Aorta (tissue), 5 donors: ENCODE results near the gene QPCT. TPM values are rescaled to one million over a fixed set of nuclear protein-coding genes. Genes with fewer than 3 reads are reported as not detected.

ENCODE experiments used
- ATAC-seq: fragments of 200-7000 bp; cut with Tn5 transposase; one replicate; pipeline ENCODE4 v1.9.1; 2022; ENCODE audit warnings: moderate library complexity; ENCODE audit not compliant: low FRiP score
- DNase-seq, 2 donors: peaks; one replicate each; pipeline ENCODE4 v3.0.0-alpha.2; 2020
- H3K27ac ChIP-seq, 2 donors: one replicate each; pipeline ENCODE4 v1.5.1; 2013; ENCODE audit warnings: low read length in 2 of 2, mild to moderate bottlenecking in 2 of 2, moderate library complexity in 2 of 2, control low read depth in 1 of 2, inconsistent platforms in 1 of 2, low read depth in 1 of 2
- H3K27me3 ChIP-seq, 2 donors: one replicate each; pipeline ENCODE4 v1.6.1; 2013; ENCODE audit warnings: control low read depth in 1 of 2, low read length in 1 of 2, mild to moderate bottlenecking in 1 of 2, moderate library complexity in 1 of 2; ENCODE audit not compliant: insufficient read depth in 2 of 2, control insufficient read depth in 1 of 2
- H3K36me3 ChIP-seq, 2 donors: one replicate each; pipeline ENCODE4 v1.6.1; 2013; ENCODE audit warnings: control low read depth in 1 of 2, low read length in 1 of 2, mild to moderate bottlenecking in 1 of 2; ENCODE audit not compliant: insufficient read depth in 2 of 2, control insufficient read depth in 1 of 2
- H3K4me1 ChIP-seq, 2 donors: one replicate each; pipeline ENCODE4 v1.6.1; 2013; ENCODE audit warnings: low read length in 2 of 2, control low read depth in 1 of 2, mild to moderate bottlenecking in 1 of 2, moderate library complexity in 1 of 2; ENCODE audit not compliant: insufficient read depth in 2 of 2, control insufficient read depth in 1 of 2
- H3K4me3 ChIP-seq, 2 donors: one replicate each; pipeline ENCODE4 v1.5.1; 2013; ENCODE audit warnings: low read length in 2 of 2, control low read depth in 1 of 2, mild to moderate bottlenecking in 1 of 2
- H3K9me3 ChIP-seq: one replicate; pipeline ENCODE4 v1.6.1; 2013; ENCODE audit warnings: mild to moderate bottlenecking, low read length; ENCODE audit not compliant: control insufficient read depth
- WGBS, 2 donors: extraction: QIAGEN DNeasy Blood & Tissue Kit; methylation state at CpG; one replicate each; pipeline ENCODE4 v1.1.7; 2013; 5-methylcytosine and 5-hydroxymethylcytosine counted together
- intact Hi-C, 2 donors: fragments of 100-400 bp; cut with DNase I; formaldehyde crosslinking; loops; one replicate each; pipeline versions ENCODE4 v1.14.2 to v1.15.0; 2022
- polyA plus RNA-seq, 2 donors: library from polyadenylated mRNA; stranded (reverse); fragments of 200-250 nt; gene quantifications; one replicate each; pipeline ENCODE4 v1.2.3, GENCODE V29; 2013
- total RNA-seq, 2 donors: library from RNA; stranded (reverse); fragmentation: NEBNext Ultra II Directional; extraction: Animal tissue kit (Norgen Biotek cat#: 25700); gene quantifications; one replicate each; pipeline ENCODE4 v1.2.1, GENCODE V29; 2021
- donor health status: healthy with polysubstance abuse.
- donor health status: Bipolar disorder and iron deficiency.
- donor health status: DM: no; HTN: no; CAD: no.
- donor health status: DM: no; HTN: no; CAD: no.
- donor health status: DM: yes; HTN: yes; CAD: no.

Gene QPCT
- total and polyA plus RNA-seq, 4 donors, result 1.9 to 5.5 (median 3.9) TPM

DNA sequence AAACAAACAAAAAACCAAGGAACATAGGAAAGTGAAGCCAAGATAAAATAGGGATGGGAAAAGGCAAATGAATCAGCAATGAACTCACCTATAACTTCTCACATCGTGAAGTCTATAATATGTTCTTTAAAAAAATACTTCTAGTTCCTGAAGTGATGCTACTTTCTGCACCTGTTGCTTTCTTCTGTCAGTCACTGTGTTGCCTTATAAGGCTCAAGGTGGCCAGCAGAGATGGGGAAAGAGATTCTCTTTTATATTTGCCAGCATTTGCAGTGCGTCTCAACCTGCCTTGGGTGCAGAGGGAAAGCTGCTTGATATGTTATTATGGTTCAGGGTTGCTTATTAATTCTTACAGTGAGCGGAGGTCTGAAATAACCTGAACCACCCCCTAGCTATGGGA is 14.0 kb downstream of the QPCT start:
- no peaks in the 10 kb centered on the region for H3K36me3 ChIP-seq
- intact Hi-C loops, result no loop called here
- no peak overlapping the region for H3K27ac ChIP-seq
- H3K4me3 ChIP-seq, result no peak overlapping the region
- no peaks in the 10 kb centered on the region for H3K9me3 ChIP-seq
- no peak for DNase-seq
- no peaks in the 10 kb centered on the region for H3K4me1 ChIP-seq
- H3K27me3 ChIP-seq, result peaks cover 0 to 1% of the 10 kb centered on the region in 2 donors
- 97 to 99% methylated on average over 3 of the region's 3 CpGs for WGBS, 2 donors
- ATAC-seq, result no peak

DNA sequence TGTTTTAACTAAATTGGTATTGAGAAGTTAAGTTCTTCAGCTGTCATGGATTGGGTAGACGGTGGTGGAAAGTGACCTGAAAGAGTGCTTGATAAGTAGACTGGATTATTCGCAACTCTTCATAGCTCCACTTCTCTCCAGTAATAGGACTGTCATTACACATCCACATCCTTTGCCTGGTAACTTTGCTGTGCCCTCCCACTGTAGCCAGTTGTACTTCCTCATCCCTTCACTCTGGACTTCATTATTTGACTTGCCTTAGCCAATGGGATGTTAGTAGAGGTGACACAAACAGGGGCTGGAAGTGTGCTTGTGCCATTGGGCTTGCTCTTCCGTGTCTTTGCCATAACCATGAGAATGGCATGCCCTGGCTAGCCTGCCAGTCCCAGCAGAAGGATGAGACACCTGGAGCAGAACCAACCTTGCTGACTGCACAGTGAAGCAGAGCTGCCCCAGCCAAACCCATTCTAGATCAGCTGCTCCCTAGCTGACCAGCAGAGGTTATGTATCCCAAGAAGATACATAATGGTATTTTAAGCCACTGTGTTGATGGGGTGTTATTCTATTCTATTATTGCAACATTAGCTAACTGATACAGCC is 16.9 kb downstream of the QPCT start:
- no peak for ATAC-seq
- 94 to 96% methylated on average over 3 of the region's 3 CpGs for WGBS, 2 donors

DNA sequence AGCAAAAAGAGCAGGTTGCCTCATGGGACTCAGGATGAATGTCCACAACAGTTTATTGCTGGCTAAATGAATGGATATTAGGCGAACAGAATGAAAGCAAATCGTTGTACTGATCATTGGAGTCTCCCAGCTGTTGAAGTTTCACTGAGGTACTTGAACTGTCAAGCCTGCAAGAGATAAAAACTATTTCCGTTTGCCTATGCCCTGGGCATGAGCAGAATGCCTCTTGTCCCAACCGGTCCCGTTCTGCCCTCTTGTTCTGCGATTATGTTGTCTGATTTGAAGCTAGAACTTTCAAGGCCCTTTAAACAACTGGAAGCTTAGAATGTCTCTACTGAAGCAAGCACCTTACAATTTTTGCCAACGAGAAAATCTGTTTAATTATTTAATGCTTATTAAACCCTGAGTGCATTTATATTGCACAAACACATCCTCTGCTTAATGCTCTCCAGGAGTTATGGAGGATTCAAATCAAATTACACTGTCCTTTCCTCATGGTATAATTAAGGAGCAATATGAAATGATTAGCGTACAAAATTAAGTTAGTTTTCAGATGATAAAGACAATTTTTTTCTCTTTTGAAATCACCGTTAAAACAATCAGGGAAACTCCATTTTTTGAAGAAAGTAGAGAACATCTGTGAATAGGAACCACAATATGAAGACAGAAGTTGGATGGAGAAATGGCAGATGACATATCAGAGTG is 17.7 kb downstream of the QPCT start:
- no peak for DNase-seq
- Histone ChIP-seq H3K27ac (no peak overlapping the region), H3K4me1 (no peaks in the 10 kb centered on the region), H3K36me3 (no peaks in the 10 kb centered on the region), H3K9me3 (no peaks in the 10 kb centered on the region), H3K27me3 (peaks cover 0 to 1% of the 10 kb centered on the region in 2 donors), H3K4me3 (no peak overlapping the region)
- no peak for ATAC-seq
- WGBS, 2 donors, result 93 to 96% methylated on average over 9 of the region's 9 CpGs
- intact Hi-C loops, result no loop called here

More for the DNA sequence above, 16.9 kb downstream of the QPCT start:
- intact Hi-C loops, result no loop called here
- Histone ChIP-seq H3K27me3 (peaks cover 0 to 1% of the 10 kb centered on the region in 2 donors), H3K27ac (no peak overlapping the region), H3K36me3 (no peaks in the 10 kb centered on the region), H3K9me3 (no peaks in the 10 kb centered on the region), H3K4me1 (no peaks in the 10 kb centered on the region), H3K4me3 (no peak overlapping the region)
- DNase-seq, result no peak

DNA sequence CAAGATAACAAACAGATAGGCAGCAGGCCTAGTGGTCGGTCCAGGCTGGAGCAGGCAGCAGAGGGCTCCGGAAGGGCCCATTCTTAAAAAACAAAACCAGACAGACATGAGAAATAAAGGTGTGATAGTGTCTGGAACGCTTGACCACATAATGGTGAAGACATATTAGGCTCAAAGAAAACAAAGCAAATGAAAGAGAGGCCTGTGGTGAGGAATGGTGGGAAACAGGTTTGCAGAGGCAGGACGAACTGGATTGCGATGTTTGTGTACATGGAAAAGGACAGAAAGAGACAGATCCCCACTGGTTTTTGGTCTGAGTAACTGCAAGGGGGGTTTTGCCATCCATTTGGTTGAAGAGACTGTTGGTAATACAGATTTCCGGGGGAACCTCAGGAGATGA is 19.9 kb downstream of the QPCT start:
- no peaks in the 10 kb centered on the region for H3K9me3 ChIP-seq
- intact Hi-C loops, result no loop called here
- DNase-seq, result no peak
- ATAC-seq, result no peak
- H3K27me3 ChIP-seq, result peaks cover 0 to 1% of the 10 kb centered on the region in 2 donors
- no peak overlapping the region for H3K27ac ChIP-seq
- no peaks in the 10 kb centered on the region for H3K4me1 ChIP-seq
- WGBS, 2 donors, result 96% methylated on average over 6 of the region's 6 CpGs
- no peaks in the 10 kb centered on the region for H3K36me3 ChIP-seq
- no peak overlapping the region for H3K4me3 ChIP-seq

DNA sequence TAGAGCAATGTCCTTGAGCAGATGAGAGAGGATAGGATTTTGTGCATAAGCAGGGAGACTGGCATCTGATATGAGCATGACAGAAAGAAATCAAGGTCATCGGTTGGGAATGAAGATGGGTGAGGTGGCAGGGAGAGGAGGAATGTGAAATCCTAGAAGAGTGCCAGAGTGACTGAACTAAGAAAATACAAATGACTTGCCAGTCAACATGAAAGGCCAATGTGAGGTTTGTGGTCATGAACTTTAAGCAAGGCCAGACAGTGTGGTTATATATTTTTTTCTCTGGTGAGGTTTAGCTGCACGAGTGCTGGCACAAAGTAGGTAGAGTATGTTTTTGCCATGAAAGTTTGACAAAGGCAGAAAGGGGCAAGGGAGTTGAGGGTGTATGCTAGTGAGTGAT is 21.2 kb downstream of the QPCT start:
- intact Hi-C loops, result no loop called here
- 90 to 92% methylated on average over 2 of the region's 2 CpGs for WGBS, 2 donors
- no peak for DNase-seq
- H3K27ac ChIP-seq, result no peak overlapping the region
- H3K4me3 ChIP-seq, result no peak overlapping the region
- no peaks in the 10 kb centered on the region for H3K9me3 ChIP-seq
- ATAC-seq, result no peak
- H3K27me3 ChIP-seq, result peaks cover 0 to 1% of the 10 kb centered on the region in 2 donors
- H3K36me3 ChIP-seq, result no peaks in the 10 kb centered on the region
- H3K4me1 ChIP-seq, result no peaks in the 10 kb centered on the region

DNA sequence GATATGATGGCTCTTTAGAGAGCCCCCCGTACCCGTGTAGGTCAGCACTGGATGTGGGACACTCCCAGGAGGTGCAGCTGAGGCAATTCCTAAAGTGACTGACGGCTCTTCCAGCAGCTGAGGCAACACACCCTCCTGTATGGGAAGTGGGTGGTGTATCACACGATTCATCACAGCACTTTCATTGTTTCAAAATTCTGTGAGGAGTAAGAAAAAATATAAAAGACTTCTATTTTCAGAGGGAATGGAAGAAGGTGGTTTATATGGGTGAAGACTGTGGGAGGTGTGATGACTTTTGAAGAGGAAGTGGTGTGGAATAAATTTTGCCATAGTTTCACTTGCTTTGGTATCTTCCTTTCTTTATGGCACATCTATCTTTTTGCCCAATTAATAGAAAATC is 22.3 kb downstream of the QPCT start:
- Histone ChIP-seq H3K36me3 (no peaks in the 10 kb centered on the region), H3K4me1 (no peaks in the 10 kb centered on the region), H3K27me3 (peaks cover 0 to under 1% of the 10 kb centered on the region in 2 donors), H3K9me3 (no peaks in the 10 kb centered on the region), H3K4me3 (no peak overlapping the region), H3K27ac (no peak overlapping the region)
- ATAC-seq (no peak), DNase-seq (no peak)
- WGBS, 2 donors, result 75 to 77% methylated on average over 4 of the region's 4 CpGs
- intact Hi-C loops, result no loop called here

DNA sequence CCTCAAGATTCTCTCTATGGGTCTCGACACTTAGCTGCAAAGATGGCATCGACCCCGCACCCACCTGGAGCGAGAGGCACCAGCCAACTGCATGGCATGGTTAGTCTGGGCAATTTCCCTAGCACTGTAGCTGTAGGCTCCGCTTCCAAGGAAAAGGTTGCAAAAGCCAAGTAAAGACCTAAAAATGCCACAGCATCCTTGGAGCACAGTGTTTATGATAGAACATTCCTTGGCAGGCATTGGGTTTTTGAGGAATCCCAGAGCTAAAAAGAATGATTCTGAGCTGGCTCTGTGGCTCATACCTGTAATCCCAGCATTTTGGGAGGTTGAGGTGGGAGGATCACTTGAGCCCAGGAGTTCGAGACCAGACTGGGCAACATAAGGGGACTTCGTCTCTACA is 22.9 kb downstream of the QPCT start:
- H3K36me3 ChIP-seq, result no peaks in the 10 kb centered on the region
- intact Hi-C loops, result no loop called here
- WGBS, 2 donors, result 66 to 73% methylated on average over 7 of the region's 7 CpGs
- H3K27me3 ChIP-seq, result no peaks in the 10 kb centered on the region
- ATAC-seq (no peak), DNase-seq (no peak)
- no peak overlapping the region for H3K27ac ChIP-seq
- H3K4me3 ChIP-seq, result no peak overlapping the region
- H3K4me1 ChIP-seq, result no peaks in the 10 kb centered on the region
- no peaks in the 10 kb centered on the region for H3K9me3 ChIP-seq

DNA sequence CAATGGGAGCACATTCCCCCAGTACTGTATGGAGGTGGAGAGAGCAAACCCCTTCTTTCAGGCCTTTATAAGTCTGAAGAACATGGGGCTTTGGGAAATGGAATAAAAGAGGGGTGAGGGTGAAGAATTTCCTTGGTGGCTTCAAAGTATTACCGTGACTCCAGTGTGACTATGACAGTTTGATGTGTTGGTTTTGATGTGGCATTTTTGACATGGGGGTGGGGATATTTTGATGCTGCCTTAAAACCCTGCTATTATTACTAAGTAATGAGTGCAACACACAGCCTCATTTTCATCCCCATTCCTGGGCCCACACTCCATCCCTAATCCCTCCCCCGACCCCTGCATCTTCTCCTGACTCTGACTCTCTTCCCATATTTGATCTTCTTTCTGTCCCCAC is 23.6 kb downstream of the QPCT start:
- intact Hi-C loops, result no loop called here
- DNase-seq, result no peak
- no peak overlapping the region for H3K4me3 ChIP-seq
- 94 to 99% methylated on average over 2 of the region's 2 CpGs for WGBS, 2 donors
- no peaks in the 10 kb centered on the region for H3K36me3 ChIP-seq
- H3K9me3 ChIP-seq, result no peaks in the 10 kb centered on the region
- no peaks in the 10 kb centered on the region for H3K4me1 ChIP-seq
- H3K27me3 ChIP-seq, result no peaks in the 10 kb centered on the region
- H3K27ac ChIP-seq, result no peak overlapping the region
- ATAC-seq, result no peak

DNA sequence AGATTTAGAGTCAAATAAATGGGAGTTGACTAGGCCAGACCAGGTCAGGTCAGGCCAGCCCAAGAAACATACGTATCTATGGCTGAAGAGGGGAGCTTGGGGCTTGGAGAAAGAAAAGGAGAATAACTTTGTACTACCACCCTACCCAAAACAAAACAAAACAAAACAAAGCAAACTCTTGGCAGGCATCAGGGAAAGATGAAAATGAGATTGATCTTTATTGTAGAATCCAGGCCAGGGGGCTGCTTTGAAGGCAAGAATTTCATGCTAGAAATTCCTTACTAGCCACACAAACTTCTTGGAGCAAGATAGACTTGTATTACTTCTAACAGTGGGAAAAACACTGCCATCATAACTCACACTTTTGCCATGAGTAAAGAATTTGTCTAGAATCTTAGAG is 26.2 kb downstream of the QPCT start:
- Histone ChIP-seq H3K36me3 (no peaks in the 10 kb centered on the region), H3K27me3 (no peaks in the 10 kb centered on the region), H3K4me1 (no peaks in the 10 kb centered on the region), H3K27ac (no peak overlapping the region), H3K9me3 (no peaks in the 10 kb centered on the region), H3K4me3 (no peak overlapping the region)
- DNase-seq (no peak), ATAC-seq (no peak)
- intact Hi-C loops, result no loop called here
- 100% methylated on average over 1 of the region's 1 CpG for WGBS, 2 donors
